Measurements from ENCODE around the gene POSTN. TPM values are rescaled to one million over a fixed set of nuclear protein-coding genes. Genes with fewer than 3 reads are reported as not detected.

POSTN gene
- 0.06 to 0.09 TPM (median 0.07 TPM) in 3 of 5 replicates, not detected in the others for total RNA-seq (2022; extraction: Qiagen RNA extraction; ENCODE audit: low read depth)

DNA sequence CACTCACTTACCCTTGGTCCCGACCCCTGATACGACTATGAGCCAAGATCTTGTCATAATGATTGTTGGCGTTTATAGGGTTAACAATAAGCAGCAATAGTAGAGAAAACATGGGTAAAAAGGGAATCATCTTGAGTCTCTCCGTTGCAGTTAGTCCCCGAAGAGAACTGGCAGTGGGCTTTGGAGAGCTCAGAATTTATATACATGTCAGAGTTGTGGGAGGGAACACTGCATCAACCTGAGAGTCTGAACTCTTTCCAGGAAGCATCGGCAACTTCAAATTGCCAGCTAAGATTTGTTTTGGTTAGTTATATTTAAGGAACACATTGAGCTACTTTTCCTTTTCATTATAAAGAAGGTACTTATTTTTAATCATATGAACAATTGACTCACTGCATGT lies at the start of gene POSTN:
POSTN (minus strand) TSS at position 172 of the 400 bp plus-strand sequence; CDS start at position 130, 42 bp downstream.

All from A549 treated with DMSO at 1 μM for 4 hours (cell line).